GM18526 (cell line): ENCODE measurements around the gene ADGRG3.

Source experiments
- POLR2A ChIP-seq: IDR thresholded peaks from 3 replicates; pipeline ENCODE4 v1.6.1; 2011; ENCODE audit not compliant: insufficient read length; ENCODE audit errors: extremely low read depth

ADGRG3 gene

GRCh38 chr16:57676553-57677085, 8.5 kb downstream of the ADGRG3 start:
- no peak for TF ChIP-seq POLR2A

- TF ChIP-seq POLR2A: no peak
These were observed 9.7 kb downstream of the ADGRG3 start for GRCh38 chr16:57677622-57678369.

GRCh38 chr16:57679016-57679415, 10.9 kb downstream of the ADGRG3 start:
- no peak for TF ChIP-seq POLR2A

GRCh38 chr16:57679767-57680482, 11.8 kb downstream of the ADGRG3 start:
- TF ChIP-seq POLR2A: no peak

- TF ChIP-seq POLR2A: no peak
These were observed 12.8 kb downstream of the ADGRG3 start for GRCh38 chr16:57680842-57681375.

GRCh38 chr16:57681950-57682728, 14.0 kb downstream of the ADGRG3 start:
- no peak for TF ChIP-seq POLR2A

GRCh38 chr16:57682809-57683635, 14.9 kb downstream of the ADGRG3 start:
- TF ChIP-seq POLR2A: no peak

- TF ChIP-seq POLR2A: no peak
These were observed 15.8 kb downstream of the ADGRG3 start for GRCh38 chr16:57683636-57684545.

GRCh38 chr16:57684626-57685358, 16.7 kb downstream of the ADGRG3 start:
- TF ChIP-seq POLR2A: no peak

GRCh38 chr16:57685633-57686032, 17.5 kb downstream of the ADGRG3 start:
- no peak for TF ChIP-seq POLR2A

GRCh38 chr16:57686577-57686976, 18.5 kb downstream of the ADGRG3 start:
- no peak for TF ChIP-seq POLR2A

GRCh38 chr16:57687363-57687929, 19.3 kb downstream of the ADGRG3 start:
- no peak for TF ChIP-seq POLR2A

- TF ChIP-seq POLR2A: no peak
These were observed 20.4 kb downstream of the ADGRG3 start for GRCh38 chr16:57688487-57688986.
